Fibroblast of skin of right biceps (primary cell): ENCODE results near the gene HMG20B.

ENCODE experiments used
- DNase-seq: peaks from one replicate; pipeline ENCODE4 v3.0.0-alpha.2; 2013

HMG20B gene

GRCh38 chr19:3585301-3586126 is 12.8 kb downstream of the HMG20B start, which contains the start of gene GIPC3:
TSS of gene GIPC3 (plus strand) at chr19:3585478. CDS start at chr19:3585598, 120 bp downstream.
- no peak for DNase-seq

GRCh38 chr19:3586127-3586626 is 13.4 kb downstream of the HMG20B start:
- no peak for DNase-seq

GRCh38 chr19:3586707-3587346 is 14.1 kb downstream of the HMG20B start:
- no peak for DNase-seq

- DNase-seq, result no peak
Measured at GRCh38 chr19:3589439-3589838, 16.7 kb downstream of the HMG20B start.

- no peak for DNase-seq
Measured at GRCh38 chr19:3589949-3590348, 17.2 kb downstream of the HMG20B start.

GRCh38 chr19:3590991-3591659 is 18.4 kb downstream of the HMG20B start:
- no peak for DNase-seq

- DNase-seq, result no peak
Measured at GRCh38 chr19:3591876-3592613, 19.3 kb downstream of the HMG20B start.

GRCh38 chr19:3593156-3593555 is 20.4 kb downstream of the HMG20B start:
- DNase-seq, result no peak

- DNase-seq, result no peak
Measured at GRCh38 chr19:3595521-3596061, 22.8 kb downstream of the HMG20B start.

- DNase-seq, result no peak
Measured at GRCh38 chr19:3599776-3600187, 27.0 kb downstream of the HMG20B start.

GRCh38 chr19:3601021-3601420 is 28.3 kb downstream of the HMG20B start:
- DNase-seq, result no peak

- DNase-seq, result no peak
Measured at GRCh38 chr19:3603121-3603811, 30.5 kb downstream of the HMG20B start.

GRCh38 chr19:3604227-3604986 is 31.7 kb downstream of the HMG20B start:
- DNase-seq, result no peak

GRCh38 chr19:3604987-3605343 is 32.2 kb downstream of the HMG20B start:
- DNase-seq, result no peak

GRCh38 chr19:3605361-3605760 is 32.6 kb downstream of the HMG20B start:
- no peak for DNase-seq

GRCh38 chr19:3605770-3606169 is 33.0 kb downstream of the HMG20B start:
- DNase-seq, result no peak

GRCh38 chr19:3606174-3606689 is 33.5 kb downstream of the HMG20B start:
- DNase-seq, result no peak

- peak; percentile 70 for DNase-seq
Measured at GRCh38 chr19:3606690-3607289, 34.0 kb downstream of the HMG20B start, which contains the start of gene TBXA2R. TSS of gene TBXA2R (minus strand) at chr19:3606875. CDS start at chr19:3600634, 6,241 bp downstream.

GRCh38 chr19:3607303-3608078 is 34.7 kb downstream of the HMG20B start:
- DNase-seq, result peak; percentile 42
